ENCODE results near the gene MGAT1. TPM values are rescaled to one million over a fixed set of nuclear protein-coding genes. Genes with fewer than 3 reads are reported as not detected.

The MGAT1 gene
- total RNA-seq, 4 donors from 2014 or later: 102 to 155 (median 144) TPM

- peak in 2 of 3 donors; percentile 58 to 74 for DNase-seq
- H3K4me1 ChIP-seq: peaks cover 7 to 71% (median 44%) of the 10 kb centered on the region in 4 donors
- H3K4me3 ChIP-seq: peak overlapping the region in 2 of 4 donors; percentile 73 to 97
Observed at GRCh38 chr5:180799902-180800801, 2.5 kb downstream of the MGAT1 start.

GRCh38 chr5:180799194-180799593 lies 3.4 kb downstream of the MGAT1 start:
- H3K9me3 ChIP-seq: no peaks in the 10 kb centered on the region
- TF ChIP-seq CTCF (IDR thresholded peaks at IDR 0.05) (peak in 4 of 6 experiments; percentile 30 to 60 (median 54)), POLR2A (IDR thresholded peaks at IDR 0.05) (no peak)
- peaks cover 7 to 67% (median 36%) of the 10 kb centered on the region in 4 donors for H3K4me1 ChIP-seq
- DNase-seq: peak in 2 of 3 donors; percentile 81 to 82
- H3K4me3 ChIP-seq: peak overlapping the region in 1 of 4 donors; percentile 16
- H3K27ac ChIP-seq: peak overlapping the region in 2 of 4 donors; percentile 74 to 96
- no peaks in the 10 kb centered on the region for H3K27me3 ChIP-seq
- peaks cover 0 to 12% (median 0%) of the 10 kb centered on the region in 3 donors for H3K36me3 ChIP-seq

More at GRCh38 chr5:180799902-180800801, 2.5 kb downstream of the MGAT1 start:
- Histone ChIP-seq H3K27me3 (no peaks in the 10 kb centered on the region), H3K36me3 (peaks cover 0 to 6% (median 0%) of the 10 kb centered on the region in 3 donors), H3K27ac (peak overlapping the region in 3 of 4 donors; percentile 34 to 96 (median 74)), H3K9me3 (no peaks in the 10 kb centered on the region)
- TF ChIP-seq POLR2A (IDR thresholded peaks at IDR 0.05): no peak
- peak in 1 of 6 experiments; percentile 15 for TF ChIP-seq CTCF (IDR thresholded peaks at IDR 0.05)

GRCh38 chr5:180798193-180798592 lies 4.4 kb downstream of the MGAT1 start:
- Histone ChIP-seq H3K27ac (no peak overlapping the region), H3K27me3 (no peaks in the 10 kb centered on the region), H3K4me3 (no peak overlapping the region), H3K4me1 (peaks cover 7 to 60% (median 32%) of the 10 kb centered on the region in 4 donors), H3K9me3 (no peaks in the 10 kb centered on the region), H3K36me3 (peaks cover 0 to 15% (median 0%) of the 10 kb centered on the region in 3 donors)
- DNase-seq: no peak
- TF ChIP-seq CTCF (IDR thresholded peaks at IDR 0.05): no peak
- no peak for TF ChIP-seq POLR2A (IDR thresholded peaks at IDR 0.05)

- H3K27ac ChIP-seq: no peak overlapping the region
- peaks cover 7 to 60% (median 32%) of the 10 kb centered on the region in 4 donors for H3K4me1 ChIP-seq
- no peak for DNase-seq
- H3K9me3 ChIP-seq: no peaks in the 10 kb centered on the region
- H3K36me3 ChIP-seq: peaks cover 0 to 21% (median 0%) of the 10 kb centered on the region in 3 donors
- no peaks in the 10 kb centered on the region for H3K27me3 ChIP-seq
- TF ChIP-seq CTCF (IDR thresholded peaks at IDR 0.05): no peak
- TF ChIP-seq POLR2A (IDR thresholded peaks at IDR 0.05): no peak
- no peak overlapping the region for H3K4me3 ChIP-seq
Observed at GRCh38 chr5:180797256-180798192, 5.1 kb downstream of the MGAT1 start.

GRCh38 chr5:180795771-180796313 lies 6.8 kb downstream of the MGAT1 start:
- Histone ChIP-seq H3K9me3 (no peaks in the 10 kb centered on the region), H3K36me3 (peaks cover 0 to 38% (median 0%) of the 10 kb centered on the region in 3 donors), H3K4me1 (peaks cover 7 to 57% (median 28%) of the 10 kb centered on the region in 4 donors), H3K27me3 (no peaks in the 10 kb centered on the region), H3K4me3 (no peak overlapping the region), H3K27ac (no peak overlapping the region)
- TF ChIP-seq CTCF (IDR thresholded peaks at IDR 0.05): no peak
- TF ChIP-seq POLR2A (IDR thresholded peaks at IDR 0.05): no peak
- no peak for DNase-seq

Measured in Peyer's patch (tissue), 4 donors.